ENCODE measurements around the gene RNF149.

RNF149 gene

GRCh38 chr2:101265893-101266499 is 42.5 kb downstream of the RNF149 start:
- in situ Hi-C loops (cut with MboI; ENCODE audit: low sequenced_read_pairs, unreplicated experiment), result no loop called here
- no peak for DNase-seq (ENCODE audit: low spot score)
- no peak for TF ChIP-seq CTCF (IDR thresholded peaks at IDR 0.05; ENCODE audit: borderline replicate concordance, control extremely low read depth, extremely low read depth, insufficient read depth, missing control alignments)

- in situ Hi-C loops (cut with MboI; ENCODE audit: low sequenced_read_pairs, unreplicated experiment), result no loop called here
Observed at GRCh38 chr2:101264360-101264939, 44.1 kb downstream of the RNF149 start.

GRCh38 chr2:101263377-101263800 is 45.1 kb downstream of the RNF149 start:
- TF ChIP-seq CTCF (IDR thresholded peaks at IDR 0.05; ENCODE audit: borderline replicate concordance, control extremely low read depth, extremely low read depth, insufficient read depth, missing control alignments), result no peak
- in situ Hi-C loops (cut with MboI; ENCODE audit: low sequenced_read_pairs, unreplicated experiment), result no loop called here
- no peak for DNase-seq (ENCODE audit: low spot score)

More at GRCh38 chr2:101264360-101264939, 44.1 kb downstream of the RNF149 start:
- DNase-seq (ENCODE audit: low spot score), result no peak
- TF ChIP-seq CTCF (IDR thresholded peaks at IDR 0.05; ENCODE audit: borderline replicate concordance, control extremely low read depth, extremely low read depth, insufficient read depth, missing control alignments), result no peak

GRCh38 chr2:101262142-101262541 is 46.4 kb downstream of the RNF149 start:
- no peak for TF ChIP-seq CTCF (IDR thresholded peaks at IDR 0.05; ENCODE audit: borderline replicate concordance, control extremely low read depth, extremely low read depth, insufficient read depth, missing control alignments)
- in situ Hi-C loops (cut with MboI; ENCODE audit: low sequenced_read_pairs, unreplicated experiment), result no loop called here
- no peak for DNase-seq (ENCODE audit: low spot score)

GRCh38 chr2:101258804-101259203 is 49.7 kb downstream of the RNF149 start:
- no peak for DNase-seq (ENCODE audit: low spot score)
- in situ Hi-C loops (cut with MboI; ENCODE audit: low sequenced_read_pairs, unreplicated experiment), result no loop called here
- no peak for TF ChIP-seq CTCF (IDR thresholded peaks at IDR 0.05; ENCODE audit: borderline replicate concordance, control extremely low read depth, extremely low read depth, insufficient read depth, missing control alignments)

- TF ChIP-seq CTCF (IDR thresholded peaks at IDR 0.05; ENCODE audit: borderline replicate concordance, control extremely low read depth, extremely low read depth, insufficient read depth, missing control alignments), result no peak
- in situ Hi-C loops (cut with MboI; ENCODE audit: low sequenced_read_pairs, unreplicated experiment), result no loop called here
- no peak for DNase-seq (ENCODE audit: low spot score)
Observed at GRCh38 chr2:101256316-101256715, 52.2 kb downstream of the RNF149 start.
